ENCODE measurements around the gene CHRDL1.
"Not testable (repeated sequence)": the region's sequence is repeated elsewhere in the genome, so short reads cannot be mapped to it uniquely, and the experiment has no call there.

CHRDL1 gene

DNA sequence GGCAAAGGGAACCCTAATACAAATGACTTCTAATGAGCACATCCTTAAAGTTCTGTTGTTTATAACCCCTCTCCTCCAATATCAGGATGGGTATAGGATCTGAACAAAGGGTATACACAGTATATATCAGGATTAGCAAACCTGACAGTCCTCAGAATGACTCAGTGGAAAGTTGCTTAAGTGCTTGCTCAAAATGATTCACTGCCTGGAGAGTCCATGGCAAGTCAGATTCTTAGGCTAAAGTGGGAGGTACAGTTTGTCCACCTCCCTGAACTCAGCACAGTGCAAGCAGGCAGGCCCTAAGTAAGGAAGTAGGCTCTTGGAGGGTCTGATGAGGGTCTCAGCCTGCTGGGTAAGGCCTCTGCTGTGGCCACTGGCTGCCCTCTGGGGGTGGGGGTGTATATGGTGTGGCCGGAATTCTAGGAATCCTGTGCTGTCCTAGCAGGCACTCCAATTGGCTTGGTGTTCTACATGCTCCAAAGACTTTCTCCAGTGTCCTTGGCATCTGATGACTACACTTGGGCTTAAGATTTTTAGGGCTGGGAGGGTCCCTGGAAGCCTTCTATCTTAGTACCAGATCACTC, 54.3 kb downstream of the CHRDL1 start:
- DNase-seq, result no peak

DNA sequence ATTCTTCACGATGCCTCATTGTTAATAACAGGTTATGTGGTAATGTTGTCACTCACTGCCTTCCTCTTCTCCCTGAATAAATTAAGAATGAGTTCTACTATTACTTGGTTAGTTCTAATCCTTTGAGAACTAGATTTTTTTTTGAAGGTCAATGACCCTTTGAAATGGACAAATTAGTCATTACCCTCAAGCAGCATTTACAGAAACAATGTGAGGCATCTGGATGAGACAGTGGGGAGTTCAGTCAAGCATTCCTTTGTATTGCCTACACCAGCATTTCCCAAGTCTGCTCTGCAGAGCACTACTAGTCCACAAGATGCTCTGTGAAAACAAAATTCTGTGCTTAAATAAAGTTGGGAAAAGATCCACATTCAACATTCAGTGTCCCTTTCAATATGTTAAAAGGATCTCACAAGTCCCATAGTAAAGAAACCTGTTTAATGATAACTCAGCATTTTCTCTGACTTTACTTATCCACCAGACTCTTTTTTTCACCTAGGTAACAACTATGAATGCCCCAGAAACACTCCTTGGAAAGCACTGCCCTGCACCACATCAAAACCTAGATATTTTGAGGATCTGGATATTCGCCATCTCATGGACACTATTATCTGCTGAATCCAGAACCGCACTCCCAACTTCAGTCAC, 60.6 kb downstream of the CHRDL1 start:
- no peak for DNase-seq

DNA sequence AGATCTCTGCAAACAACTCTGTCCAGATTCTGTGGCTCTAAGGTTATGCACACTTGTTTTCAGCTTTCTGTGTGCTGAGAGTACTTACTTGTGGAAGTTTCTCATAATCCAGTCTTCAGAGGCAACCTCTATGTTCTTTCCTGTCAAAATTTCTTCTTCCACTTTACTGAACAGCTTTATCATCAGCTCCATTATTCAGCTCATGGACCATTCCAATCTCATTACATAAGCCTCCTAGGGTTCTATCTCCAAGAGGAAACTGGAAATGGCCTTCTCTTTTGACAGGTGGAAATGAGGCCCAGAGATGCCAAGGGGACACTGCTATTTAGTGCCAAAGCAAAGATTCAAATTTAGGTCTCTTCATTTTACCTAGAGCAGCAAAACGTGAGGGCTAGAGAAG, 61.3 kb downstream of the CHRDL1 start:
- no peak for DNase-seq

- DNase-seq, result no peak
These were observed 62.5 kb downstream of the CHRDL1 start for GRCh38 chrX:110733166-110733565.

GRCh38 chrX:110732266-110732665, 63.4 kb downstream of the CHRDL1 start:
- DNase-seq, result no peak

- no peak for DNase-seq
These were observed 71.8 kb downstream of the CHRDL1 start for GRCh38 chrX:110723844-110724243.

DNA sequence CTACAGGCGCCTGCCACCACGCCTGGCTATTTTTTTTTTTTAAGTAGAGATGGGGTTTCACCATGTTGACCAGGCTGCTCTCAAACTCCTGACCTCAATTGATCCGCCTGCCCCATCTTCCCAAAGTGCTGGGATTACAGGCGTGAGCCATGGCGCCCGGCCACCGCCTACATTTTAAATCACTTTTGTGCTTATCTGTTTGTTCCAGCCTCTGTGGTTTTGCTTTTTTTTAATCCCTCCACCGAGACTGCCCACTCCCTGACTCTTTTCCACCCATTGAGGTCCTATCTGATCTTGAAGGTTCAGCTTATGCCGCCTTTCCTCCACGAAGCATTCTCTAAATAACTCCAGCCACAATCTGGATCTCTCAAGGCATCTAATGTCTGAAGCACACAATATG, 73.5 kb downstream of the CHRDL1 start:
- DNase-seq, result no peak

- DNase-seq, result no peak
These were observed 82.0 kb downstream of the CHRDL1 start for GRCh38 chrX:110713666-110714065.

DNA sequence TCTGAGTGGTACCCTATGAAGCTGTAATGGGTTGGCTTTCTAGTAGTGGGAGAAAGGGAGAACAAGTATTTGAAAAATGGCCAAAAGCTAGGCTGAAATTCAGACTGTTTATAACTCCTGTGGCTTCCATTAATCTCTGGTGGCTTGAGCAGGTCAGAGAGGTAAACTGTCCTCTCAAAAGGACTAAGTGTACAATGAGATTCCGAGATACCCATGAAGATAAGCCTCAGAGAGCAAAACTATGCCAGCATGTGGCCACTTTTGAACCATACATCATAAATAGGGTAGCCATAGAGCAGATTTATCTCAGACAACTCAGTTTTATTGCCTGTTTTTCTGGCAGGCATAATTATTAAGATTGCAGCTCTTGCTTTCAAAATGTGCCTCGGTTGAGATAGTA, 89.2 kb downstream of the CHRDL1 start:
- no peak for DNase-seq

- DNase-seq, result no peak
These were observed 92.0 kb downstream of the CHRDL1 start for GRCh38 chrX:110703641-110704040.

DNA sequence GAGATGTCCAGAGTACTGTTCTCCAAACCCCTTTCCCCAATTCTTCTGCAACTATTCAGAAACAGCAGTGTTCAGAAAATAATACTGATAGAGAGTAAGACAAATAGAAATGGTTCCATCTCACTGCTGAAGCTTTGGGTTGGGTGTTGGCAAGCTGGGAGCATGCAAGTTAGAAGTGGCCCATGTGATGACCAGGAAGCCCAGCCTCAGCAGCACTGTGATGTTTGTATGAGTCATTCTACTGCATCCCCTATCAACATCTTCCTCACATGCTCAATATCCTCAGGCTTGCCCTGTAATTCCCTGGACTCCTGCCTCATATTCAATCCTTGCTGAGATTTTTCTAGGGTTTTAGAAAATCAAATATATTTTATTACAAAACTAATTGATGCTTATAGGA, 96.5 kb downstream of the CHRDL1 start:
- no peak for DNase-seq

GRCh38 chrX:110698696-110699095, 96.9 kb downstream of the CHRDL1 start:
- no peak for DNase-seq

DNA sequence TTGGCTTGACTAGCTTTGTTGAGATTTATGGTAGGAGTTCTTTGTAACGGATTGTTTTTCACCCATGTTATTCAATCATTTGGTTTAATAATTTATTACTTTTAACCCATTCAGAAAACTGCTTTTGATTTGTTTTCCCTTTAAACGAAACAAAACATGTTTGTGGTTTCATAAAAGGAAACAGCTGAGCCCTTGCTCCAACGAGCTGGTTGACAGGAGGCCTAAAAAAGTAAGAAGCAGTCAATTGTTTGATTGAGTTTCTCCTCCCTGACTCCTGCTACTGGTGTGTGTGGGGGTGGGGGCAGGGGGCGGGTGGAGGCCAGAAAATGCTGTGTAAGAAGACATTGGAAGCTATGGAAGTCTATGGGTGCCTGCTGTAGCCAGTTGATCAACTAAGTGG, 102.8 kb downstream of the CHRDL1 start:
- DNase-seq, result no peak

DNA sequence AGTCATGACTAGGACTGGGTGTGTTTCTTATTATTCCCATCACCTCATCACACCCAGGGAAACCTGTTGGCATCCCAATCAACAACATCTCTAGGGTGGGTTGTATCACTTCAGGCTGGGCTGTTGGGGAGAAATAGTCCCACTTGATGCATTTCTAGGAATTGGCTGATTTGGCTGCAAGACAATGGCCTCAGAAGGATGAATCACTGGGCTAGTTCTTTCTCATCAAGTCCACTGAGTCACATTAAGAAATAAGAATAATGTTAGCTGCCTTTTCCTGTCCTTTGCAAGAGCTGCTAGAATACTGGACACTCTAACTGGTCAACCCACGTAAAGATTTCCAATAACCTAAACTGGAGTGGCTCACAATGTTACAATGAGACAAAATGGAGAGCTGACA, 104.2 kb downstream of the CHRDL1 start:
- DNase-seq, result no peak

GRCh38 chrX:110684653-110685052, 111.0 kb downstream of the CHRDL1 start:
- no peak for DNase-seq

DNA sequence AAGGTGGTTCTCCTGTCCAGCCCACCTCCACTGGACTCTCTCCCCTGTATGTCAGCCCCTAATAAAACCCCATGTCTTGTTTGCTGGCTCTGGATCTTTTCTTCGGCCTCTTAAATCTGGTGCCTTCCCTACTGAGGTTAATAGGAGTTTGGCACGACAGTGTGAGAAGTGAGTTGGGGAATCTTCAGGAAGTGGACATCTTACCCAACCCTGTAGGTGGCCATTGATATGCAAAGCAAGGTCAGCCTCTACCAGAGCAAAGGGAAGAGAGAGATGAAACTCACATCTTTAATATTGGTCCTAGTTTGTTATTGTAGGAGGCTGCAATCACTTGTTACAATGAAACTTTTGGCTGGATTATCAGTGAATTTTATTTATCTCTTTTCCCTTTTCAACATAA, 111.7 kb downstream of the CHRDL1 start:
- no peak for DNase-seq

- DNase-seq, result no peak
These were observed 117.0 kb downstream of the CHRDL1 start for GRCh38 chrX:110678591-110678990.

- DNase-seq, result no peak
These were observed 119.7 kb downstream of the CHRDL1 start for GRCh38 chrX:110675886-110676285.

- DNase-seq, result no peak
These were observed 124.4 kb downstream of the CHRDL1 start for GRCh38 chrX:110671068-110671803.

DNA sequence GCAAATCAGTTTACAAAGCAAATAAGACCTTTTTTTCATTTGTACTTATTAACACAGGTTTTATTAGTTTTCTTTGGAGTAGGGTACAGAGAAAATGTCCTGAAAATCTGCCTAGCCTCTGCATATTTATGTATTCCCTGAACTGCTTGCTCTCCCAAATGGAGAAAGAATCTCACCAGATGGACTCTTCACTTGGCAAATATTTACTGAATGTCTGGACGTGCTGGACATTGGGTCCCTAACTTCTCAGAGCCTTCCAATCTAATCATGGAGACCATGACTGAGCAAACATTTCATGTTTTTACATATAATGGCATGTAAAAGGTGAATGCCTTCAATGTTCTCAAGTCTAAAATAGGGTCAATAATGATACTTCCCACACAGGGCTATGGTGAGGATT, 126.0 kb downstream of the CHRDL1 start:
- no peak for DNase-seq

- DNase-seq, result no peak
These were observed 127.9 kb downstream of the CHRDL1 start for GRCh38 chrX:110667706-110668105.

GRCh38 chrX:110665223-110666002, 130.2 kb downstream of the CHRDL1 start:
- no peak for DNase-seq

- no peak for DNase-seq
These were observed 138.5 kb downstream of the CHRDL1 start for GRCh38 chrX:110657073-110657472.

DNA sequence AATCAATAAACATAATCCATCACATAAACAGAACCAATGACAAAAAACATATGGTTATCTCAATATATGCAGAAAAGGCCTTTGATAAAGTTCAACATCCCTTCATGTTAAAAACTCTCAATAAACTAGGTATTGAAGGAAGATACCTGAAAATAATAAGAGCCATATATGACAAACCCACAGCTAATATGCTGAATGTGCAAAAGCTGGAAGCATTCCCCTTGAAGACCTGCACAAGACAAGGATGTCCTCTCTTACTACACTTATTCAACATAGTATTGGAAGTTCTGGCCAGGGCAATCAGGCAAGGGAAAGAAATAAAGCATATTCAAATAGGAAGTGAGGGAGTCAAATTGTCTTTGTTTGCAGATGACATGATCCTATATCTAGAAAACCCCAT, 141.3 kb downstream of the CHRDL1 start:
- not testable (repeated sequence) for DNase-seq

Data from SHP77 treated with DMSO at 0.1 percent for 48 hours (cell line).